ENCODE measurements around the gene GPR15LG.
"Not testable (repeated sequence)": the region's sequence is repeated elsewhere in the genome, so short reads cannot be mapped to it uniquely, and the experiment has no call there.

GRCh38 chr10:84148006-84148597, 25.5 kb upstream of the GPR15LG start:
- TF ChIP-seq, protein P1, sequence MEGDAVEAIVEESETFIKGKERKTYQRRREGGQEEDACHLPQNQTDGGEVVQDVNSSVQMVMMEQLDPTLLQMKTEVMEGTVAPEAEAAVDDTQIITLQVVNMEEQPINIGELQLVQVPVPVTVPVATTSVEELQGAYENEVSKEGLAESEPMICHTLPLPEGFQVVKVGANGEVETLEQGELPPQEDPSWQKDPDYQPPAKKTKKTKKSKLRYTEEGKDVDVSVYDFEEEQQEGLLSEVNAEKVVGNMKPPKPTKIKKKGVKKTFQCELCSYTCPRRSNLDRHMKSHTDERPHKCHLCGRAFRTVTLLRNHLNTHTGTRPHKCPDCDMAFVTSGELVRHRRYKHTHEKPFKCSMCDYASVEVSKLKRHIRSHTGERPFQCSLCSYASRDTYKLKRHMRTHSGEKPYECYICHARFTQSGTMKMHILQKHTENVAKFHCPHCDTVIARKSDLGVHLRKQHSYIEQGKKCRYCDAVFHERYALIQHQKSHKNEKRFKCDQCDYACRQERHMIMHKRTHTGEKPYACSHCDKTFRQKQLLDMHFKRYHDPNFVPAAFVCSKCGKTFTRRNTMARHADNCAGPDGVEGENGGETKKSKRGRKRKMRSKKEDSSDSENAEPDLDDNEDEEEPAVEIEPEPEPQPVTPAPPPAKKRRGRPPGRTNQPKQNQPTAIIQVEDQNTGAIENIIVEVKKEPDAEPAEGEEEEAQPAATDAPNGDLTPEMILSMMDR (IDR thresholded peaks at IDR 0.05) = peak in 1 of 2 donors; percentile 65
- TF ChIP-seq POLR2AphosphoS5 (IDR thresholded peaks at IDR 0.05) = not testable (repeated sequence)

All from suprapubic skin (tissue), 3 donors.